Muscle of arm (tissue), 12 donors: ENCODE data around the gene EIF4H. TPM values are rescaled to one million over a fixed set of nuclear protein-coding genes. Genes with fewer than 3 reads are reported as not detected.
A peak's percentile ranks its signal among the peaks of the same experiment; 100 is the strongest.
"Not testable (repeated sequence)": the region's sequence is repeated elsewhere in the genome, so short reads cannot be mapped to it uniquely, and the experiment has no call there.

Experiments
- DNase-seq: peaks from one replicate; pipeline ENCODE4 v3.0.0-alpha.2; 2013
- polyA plus RNA-seq, 12 donors: library from polyadenylated mRNA; unstranded; fragments of 120-200 nt; gene quantifications; one replicate each; pipeline ENCODE4 v1.2.1, GENCODE V29; 2013; ENCODE audit not compliant: insufficient read length in 12 of 12

EIF4H gene
- polyA plus RNA-seq, 12 donors: 170 to 283 (median 213) TPM

DNA sequence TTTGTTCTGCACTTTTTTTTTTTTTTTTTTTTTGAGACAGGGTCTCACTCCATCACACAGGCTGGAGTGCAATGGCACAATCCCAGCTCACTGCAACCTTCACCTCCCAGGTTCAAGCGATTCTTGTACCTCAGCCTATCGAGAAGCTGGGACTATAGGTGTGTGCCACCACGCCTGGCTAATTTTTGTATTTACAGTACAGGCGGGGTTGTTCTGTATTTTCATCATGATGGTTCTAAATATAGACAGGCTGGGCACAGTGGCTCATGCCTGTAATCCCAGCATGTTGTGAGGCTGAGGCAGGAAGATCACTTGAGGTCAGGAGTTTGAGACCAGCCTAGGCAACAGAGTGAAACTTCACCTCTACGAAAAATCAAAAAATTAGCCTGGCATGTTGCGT is 6.8 kb upstream of the EIF4H start:
- DNase-seq: not testable (repeated sequence)

DNA sequence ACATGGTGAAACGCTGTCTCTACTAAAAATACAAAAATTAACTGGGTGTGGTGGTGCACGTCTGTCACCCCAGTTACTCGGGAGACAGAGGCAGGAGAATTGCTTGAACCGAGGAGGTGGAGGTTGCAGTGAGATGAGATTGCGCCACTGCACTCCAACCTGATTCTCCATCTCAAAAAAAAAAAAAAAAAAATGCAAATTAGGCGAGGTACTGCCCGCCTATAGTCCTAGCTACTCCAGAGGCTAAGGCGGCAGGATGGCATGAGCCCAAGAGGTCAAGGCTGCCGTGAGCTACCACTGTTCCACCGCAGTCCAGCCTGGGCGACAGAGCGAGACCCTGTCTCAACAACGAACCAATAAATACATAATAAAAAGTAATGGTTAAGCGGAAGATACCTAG is 1.1 kb upstream of the EIF4H start:
- no peak for DNase-seq

DNA sequence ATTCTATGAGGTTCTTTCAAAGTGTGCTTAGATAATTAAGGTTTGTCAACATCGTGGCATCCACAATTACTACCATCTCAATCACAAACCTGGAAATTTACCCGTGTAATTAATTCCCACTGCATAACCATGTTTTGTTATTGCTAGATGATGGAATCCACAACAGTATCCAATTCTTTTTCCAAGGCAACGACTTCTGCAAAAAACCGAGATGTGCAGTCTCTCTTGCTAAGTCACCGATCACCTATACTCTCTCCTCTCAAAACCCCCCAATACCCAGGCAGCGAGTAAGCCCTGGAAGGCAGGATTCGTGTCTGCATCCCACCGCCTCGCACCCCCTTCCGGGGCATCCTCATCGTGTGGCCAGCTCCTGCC is 678 bp upstream of the EIF4H start:
- no peak for DNase-seq

DNA sequence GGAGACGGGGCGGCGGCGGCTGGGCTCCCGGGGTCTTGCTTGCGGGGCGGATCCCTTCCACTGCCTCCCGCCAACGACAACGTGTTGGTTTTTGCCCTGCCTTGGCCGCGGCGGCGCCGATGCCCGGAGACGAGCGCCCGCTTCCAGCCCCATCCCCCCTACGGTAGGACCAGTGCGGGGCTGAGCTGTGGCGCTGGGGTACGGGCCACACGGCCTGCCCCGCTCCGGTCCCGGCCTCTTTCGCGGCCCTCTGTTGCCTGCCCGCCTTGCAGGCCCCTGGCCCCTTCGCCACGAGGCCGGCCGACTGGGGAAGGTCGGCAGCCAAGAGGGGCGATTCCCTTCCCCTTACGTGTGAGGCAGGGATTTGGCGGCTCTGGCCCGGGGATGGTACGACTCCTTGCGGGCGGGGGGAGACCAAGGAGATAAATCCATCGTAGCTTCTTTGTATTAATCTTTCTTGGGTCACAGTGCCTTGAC is 488 bp downstream of the EIF4H start:
- peak; percentile 65 for DNase-seq

DNA sequence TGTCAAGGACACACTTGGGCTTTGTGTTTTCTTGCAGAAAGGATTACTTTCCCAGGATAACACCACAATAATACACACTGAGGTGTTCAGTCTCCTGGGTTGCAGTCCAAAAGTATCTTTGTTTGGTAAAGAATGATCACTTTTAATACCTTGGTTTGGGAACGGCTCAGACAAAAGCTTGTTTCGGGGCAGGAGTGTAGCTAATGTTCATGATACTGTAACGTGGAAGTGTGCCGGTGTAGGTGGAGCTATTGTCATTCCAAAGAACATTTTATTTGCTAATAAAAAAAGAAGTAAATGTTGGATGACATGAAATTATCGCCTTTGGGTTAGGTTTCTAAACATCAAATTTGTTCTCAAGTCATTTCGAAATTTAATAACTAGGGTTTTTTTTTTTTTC is 1.2 kb downstream of the EIF4H start:
- no peak for DNase-seq

DNA sequence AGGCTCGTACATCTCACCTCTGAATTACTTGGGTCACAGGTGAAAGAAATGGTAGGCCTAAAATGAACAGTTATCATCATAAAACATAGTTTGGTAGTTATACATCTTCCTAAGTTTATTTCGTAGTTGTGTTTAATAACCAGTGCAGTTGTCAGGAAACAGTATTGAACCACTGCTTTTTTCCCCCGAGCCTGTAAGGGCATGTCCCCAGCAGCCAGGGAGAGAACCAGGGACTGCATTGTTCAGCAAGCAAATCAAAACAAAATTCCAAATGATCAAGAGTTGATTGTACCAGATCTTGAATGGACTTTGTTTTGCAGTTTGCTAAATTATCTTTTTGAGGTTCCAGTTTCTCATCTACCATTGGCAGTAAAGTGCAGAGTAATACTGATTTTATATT is 2.4 kb downstream of the EIF4H start:
- no peak for DNase-seq

DNA sequence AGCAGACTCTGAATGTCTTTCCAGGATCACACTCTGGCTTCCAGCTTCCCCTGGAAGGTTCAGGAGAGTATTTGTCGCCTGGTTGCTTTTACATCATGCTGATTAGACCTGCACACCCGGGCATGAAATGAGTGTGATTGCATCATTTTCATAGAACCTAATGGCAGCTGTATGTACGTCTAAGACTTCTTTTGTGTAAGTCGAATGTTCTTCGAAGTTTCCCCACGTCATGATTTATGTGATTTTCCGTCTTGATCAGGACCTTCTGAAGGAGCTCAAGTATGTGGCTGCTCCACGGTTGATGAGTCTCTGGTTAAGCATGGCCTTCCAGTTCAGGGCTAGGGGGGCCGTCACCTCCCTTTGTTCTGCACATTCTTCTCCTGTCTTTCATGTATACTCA is 4.5 kb downstream of the EIF4H start:
- DNase-seq: no peak

DNA sequence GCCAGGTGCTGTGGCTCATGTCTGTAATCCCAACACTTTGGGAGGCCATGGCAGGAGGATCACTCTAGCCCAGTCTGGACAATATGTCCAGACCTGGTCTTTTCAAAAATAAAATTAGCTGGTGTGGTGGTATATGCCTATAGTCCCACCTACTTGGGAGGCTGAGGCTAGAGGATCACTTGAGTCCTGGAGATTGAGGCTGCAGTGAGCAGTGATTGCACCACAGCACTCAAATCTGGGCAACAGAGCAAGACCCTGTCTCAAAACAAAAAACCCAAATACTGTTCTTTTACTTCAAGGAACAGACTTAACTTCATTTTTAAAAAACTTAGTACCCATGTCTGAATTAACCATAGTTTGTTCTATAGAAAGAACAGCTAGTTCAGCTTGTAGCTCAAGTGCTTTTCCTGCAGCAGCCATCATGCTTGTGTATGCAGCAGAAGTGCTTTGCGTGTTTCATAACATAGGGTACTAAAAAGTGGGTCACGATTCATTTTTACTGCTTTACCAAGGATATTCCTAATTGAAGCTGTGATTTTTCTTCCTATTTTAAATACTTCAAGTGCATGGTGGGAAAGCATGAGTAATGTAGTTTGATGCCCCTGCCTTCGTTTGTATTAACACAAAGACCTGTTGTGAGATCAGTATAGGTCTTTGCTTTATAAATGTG is 5.9 kb downstream of the EIF4H start:
- DNase-seq: no peak

DNA sequence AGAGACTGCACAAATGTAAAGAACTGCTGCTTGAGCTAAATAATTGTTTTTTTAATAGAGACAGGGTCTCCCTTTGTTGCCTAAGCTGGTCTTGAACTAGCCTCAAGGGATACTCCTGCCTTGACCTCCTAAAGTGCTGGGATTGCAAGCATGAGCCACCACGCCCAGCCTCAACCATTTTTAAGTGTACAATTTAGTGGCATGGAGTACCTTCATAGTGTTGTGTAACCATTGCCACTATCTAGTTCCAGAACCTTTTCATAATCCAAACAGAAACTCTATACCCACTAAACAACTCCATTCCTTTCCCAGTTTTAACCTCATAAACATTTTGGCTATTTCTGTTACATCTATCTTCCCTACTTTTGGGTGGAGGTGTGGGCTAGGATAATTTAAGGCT is 6.7 kb downstream of the EIF4H start:
- no peak for DNase-seq

DNA sequence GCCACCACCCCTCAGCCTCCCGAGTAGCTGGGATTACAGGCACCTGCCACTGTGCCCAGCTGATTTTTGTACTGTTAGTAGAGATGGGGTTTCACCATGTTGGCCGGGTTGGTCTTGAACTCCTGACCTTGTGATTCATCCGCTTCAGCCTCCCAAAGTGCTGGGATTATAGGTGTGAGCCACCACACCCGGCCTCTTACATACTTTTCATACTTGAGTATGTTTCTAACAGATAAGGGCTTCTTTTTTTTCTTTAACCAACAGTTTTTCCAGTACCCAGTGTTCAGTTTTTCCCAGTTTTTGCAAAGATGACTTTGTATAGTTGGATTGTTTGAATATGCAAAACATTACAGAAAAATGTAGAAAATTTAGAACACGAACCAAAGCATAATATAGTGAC is 7.7 kb downstream of the EIF4H start:
- no peak for DNase-seq

DNA sequence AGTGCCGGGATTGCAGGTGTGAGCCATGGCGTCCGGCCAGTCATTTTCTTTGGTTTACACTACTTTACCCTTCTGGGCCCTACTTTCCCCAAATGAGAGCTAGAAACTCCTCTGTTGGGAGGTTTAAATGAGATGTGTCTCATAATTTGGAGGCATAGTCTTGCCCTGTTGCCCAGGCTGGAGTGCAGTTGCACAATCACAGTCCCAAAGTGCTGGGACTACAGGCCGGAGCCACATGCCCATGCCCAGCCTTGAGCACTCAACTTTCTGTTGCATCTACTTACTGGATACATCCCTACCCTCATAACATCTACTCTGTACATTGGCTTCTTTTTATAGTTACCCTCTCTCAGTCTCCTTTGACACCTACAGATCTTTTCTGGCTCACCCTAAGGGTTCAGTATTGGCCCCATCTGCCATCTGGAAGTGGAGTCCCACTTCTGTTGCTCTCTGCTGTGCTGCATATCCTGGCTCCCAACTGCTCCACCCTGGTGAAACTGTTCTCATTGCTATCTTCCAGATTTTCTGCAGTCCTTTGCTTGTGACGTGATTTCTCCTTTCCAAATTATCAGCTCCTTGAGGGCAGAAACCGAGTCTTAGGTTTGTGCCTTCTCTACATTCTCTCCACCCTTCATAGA is 8.4 kb downstream of the EIF4H start:
- no peak for DNase-seq

DNA sequence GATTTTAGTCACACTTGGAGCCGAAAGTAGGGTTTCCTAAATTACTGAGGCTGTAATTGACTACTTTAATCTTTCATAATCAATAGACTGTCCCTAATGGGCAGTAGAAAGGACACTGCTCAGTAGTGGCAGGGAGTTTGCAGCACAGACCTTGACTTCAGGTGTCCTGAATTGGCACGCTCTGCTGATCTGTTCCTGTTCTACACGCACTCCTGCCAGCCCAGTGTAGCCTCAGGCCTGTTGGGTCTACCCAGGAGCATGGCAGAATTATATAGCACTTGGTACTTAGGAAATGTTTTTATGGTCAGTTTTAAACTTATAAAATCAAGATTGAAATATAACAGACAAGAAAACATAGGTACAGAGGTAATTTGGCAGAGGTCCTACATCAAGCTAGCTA is 9.0 kb downstream of the EIF4H start:
- no peak for DNase-seq

DNA sequence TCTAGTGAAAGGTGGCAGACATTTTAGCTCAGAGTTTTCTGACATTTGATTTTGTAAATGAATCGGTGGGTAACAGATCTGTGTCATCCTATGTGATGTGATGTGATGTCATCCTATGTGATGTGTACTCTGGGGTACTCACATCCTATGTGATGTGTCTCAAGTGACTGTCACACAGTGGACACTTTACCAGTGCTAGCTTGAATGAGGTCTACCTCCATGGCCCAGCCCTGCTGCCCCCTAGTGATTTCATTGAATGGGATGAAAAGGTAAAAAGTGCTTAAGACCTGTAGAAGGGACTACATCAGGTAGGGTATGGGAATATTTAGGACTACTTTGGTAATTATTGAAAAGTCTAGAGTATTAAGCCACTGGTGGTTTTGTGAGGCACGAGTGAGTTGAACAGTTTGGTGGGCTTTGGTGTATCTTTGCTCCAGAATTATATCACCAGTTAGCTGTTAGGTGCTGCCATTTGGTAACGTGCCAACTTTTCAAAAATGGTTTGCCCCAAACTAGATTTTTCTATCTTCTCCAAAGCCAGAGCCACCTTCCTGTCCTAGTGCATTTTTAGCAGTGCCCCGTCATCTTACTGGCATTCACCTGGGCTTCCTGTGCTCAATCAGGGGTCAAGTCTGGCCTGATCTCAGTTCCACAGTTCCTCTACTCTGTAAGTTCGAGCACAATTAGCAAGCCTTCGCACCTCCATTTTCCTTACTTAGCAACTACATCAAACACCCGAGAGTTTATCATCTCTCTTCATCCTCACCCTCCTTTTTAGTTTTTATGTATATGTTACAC is 9.7 kb downstream of the EIF4H start:
- DNase-seq: no peak

DNA sequence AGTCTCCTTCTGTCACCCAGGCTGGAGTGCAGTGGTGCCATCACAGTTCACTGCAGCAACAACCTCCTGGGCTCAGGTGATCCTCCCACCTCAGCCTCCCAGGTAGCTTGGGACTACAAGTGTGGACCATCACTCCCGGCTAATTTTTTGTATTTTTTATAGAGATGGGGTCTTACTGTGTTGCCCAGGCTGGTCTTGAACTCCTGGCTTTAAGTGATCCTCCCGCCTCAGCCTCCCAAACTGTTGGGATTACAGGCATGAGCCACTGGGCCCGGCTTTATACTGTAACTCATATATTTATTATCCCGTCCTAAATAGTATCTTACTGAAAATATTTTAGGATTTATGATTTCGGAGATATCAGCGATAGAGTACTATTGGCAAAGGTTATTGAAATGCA is 10.9 kb downstream of the EIF4H start:
- DNase-seq: no peak

DNA sequence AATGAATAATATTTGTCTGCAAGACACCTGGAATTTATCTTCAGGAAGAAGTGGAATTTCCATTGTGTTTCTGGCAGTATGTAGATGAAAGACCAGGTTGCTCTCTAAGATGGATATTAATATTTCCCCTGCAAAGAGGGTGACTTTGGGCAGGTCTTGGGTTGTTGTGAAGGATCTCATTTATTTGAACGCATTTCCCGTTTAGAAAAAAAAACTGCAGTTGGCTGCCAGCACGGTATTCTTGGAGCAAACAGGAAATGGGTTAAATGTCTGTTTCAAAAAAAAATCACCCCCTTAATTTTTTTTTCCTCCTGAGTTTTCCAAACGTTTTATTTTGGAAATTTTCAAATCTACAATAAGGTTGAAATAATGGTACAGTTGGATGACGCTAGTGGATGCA is 11.5 kb downstream of the EIF4H start:
- no peak for DNase-seq

DNA sequence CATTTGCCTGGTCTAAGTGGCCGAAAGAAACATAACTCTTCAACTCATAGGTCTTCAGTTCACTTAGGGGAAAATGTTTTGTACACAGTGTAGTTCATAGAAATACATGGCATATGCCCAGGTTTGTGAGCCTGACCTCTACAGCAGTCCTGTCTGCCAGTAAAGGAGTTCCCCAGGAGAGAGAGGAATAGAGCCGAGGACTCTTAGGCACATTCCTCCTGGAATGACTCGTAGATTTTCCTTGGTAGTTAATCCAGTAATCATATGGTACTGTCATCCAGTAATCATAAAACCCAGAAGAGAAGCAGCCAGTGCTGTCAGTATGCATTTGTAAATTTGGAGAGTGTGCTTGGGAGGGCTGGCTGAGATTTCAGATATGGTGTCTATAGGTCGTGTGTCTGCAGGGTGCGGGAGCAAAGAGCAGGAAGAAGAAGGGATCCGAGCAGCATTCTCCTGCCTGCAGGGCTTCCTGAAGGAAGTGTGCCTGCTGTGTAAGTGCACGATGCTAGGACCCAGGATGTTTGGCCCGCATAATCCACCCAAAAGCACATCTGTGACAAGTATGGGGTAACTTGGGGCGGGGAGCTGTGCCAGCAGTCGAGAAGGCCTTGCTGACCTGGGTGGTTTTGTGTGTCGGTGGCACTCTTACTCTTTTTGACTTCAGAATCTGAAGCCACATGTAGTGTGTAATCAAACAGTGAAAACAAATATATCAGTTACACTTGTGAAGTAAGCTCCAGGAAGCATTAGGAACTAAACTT is 13.9 kb downstream of the EIF4H start:
- DNase-seq: no peak

DNA sequence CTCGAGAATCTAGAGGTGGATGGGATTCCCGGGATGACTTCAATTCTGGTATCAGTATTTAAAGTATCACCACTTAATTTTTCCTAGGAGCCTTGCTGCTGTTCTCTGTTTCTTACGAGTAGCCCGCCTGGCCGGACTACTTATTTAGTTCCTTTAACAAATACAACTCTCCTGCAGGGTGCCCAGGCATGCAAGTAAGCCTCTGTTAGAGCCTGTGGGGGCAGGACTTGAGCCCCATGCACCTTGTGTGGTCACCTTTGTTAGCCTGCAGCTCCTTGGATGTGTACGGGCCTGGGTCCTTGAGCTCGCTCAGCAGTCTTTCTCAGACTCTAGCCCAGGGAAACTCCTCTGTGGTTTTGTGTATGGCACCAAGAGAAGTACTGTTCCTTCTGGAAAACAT is 16.1 kb downstream of the EIF4H start:
- no peak for DNase-seq

DNA sequence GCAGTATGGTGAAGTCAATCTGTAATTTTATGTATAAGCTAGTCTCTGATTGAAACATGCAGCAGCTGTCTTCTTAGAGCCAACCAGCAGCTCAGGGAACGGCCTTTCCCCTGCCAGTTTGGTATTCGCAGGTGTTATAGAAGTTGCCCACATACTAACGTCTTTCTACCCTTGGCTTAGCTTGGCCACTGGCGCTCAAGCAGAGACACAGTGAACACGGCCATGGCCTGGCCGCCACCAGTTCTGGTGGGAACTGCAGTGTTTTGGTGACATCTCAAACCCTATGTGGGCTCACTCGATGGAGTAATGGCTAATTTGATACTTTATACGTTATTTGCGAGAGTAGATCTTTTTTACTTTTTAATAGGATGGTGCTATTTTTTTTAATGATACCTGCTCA is 17.1 kb downstream of the EIF4H start:
- no peak for DNase-seq

DNA sequence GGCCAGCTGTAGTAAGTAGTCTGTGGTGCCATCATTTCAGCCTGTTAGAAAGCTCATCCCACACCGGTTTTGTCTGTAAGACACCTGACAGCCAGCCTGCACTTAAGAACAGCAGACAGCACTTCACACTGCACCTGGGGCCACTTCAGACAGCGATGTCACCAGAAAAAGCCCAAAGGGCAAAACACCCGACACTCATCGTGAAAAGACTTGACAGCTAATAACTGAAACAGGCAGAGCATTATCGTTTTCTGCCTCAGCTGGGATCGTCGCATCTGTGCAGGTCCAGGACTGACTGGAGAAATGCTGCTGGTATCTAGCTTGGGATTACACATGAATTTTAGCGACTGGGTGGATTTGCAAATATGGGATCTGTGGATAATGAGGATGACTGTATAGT is 18.9 kb downstream of the EIF4H start:
- no peak for DNase-seq

DNA sequence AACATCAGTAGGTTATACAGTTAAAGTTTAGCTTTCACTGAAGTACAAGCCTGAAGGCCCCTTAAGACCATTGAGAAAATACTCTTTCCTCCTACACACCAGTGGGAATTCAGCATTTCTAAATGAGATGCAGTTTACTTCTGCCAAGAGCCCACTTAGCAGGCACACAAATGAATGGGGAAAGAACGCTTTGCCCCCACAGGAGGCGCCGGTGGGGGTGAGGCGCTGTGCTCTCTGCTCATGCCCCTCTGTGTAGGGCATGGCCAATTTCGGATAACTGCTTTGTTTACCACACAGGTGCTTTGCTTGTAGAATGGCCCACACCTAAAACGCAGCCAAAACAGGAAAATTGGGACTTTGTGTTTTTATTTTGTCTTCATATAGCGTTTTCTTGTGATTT is 19.8 kb downstream of the EIF4H start:
- no peak for DNase-seq

DNA sequence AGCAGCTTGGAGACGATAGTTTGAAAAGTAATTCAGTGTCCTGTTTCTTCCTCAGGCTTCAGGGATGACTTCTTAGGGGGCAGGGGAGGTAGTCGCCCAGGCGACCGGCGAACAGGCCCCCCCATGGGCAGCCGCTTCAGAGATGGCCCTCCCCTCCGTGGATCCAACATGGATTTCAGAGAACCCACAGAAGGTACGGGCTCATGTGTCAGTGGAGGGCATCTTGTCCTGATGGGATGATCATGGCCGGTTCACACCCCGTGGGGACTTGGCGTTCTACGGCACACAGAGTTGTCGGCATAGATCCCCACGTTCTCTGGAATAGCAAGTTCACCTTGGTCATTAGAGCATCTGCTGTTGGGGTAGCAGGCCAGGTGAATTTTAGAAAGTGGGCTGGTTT is 20.5 kb downstream of the EIF4H start:
- no peak for DNase-seq

DNA sequence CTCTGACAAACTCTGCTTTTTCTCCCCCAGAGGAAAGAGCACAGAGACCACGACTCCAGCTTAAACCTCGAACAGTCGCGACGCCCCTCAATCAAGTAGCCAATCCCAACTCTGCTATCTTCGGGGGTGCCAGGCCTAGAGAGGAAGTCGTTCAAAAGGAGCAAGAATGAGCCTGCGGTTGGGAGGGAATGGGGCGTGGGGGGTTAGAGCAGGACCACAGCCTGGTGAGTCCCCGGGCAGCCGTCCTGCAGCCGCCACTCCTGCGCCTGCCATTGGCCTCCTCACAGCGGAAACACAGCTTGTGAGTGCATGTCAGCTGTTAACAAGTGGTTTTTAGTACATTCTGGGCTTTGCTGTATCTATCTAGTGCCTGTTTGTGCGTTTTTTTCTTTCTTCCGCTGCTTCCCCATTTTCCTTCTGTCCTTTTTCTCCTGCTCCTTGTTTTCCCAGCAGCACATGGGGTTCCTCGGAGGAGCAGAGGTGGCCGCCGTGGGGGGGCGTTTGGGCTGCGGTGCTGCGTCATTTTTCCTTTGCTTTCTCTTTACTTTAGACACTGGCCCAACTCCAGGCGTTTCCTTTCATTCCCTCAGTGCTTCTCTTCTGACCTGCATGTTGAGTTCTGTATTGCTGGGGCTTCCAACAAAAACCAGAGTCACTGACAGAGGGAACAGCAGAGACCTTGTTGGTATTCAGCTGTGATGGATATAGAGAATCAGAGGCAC is 21.1 kb downstream of the EIF4H start:
- not testable (repeated sequence) for DNase-seq
